HEK293T (cell line): Measurements from ENCODE around the gene TNIK.

Experiments
- CTCF ChIA-PET: fragments of 350-600 bp; formaldehyde crosslinking; extraction: SDS; loops from one replicate; lab custom pipeline; 2021; ENCODE audit warnings: antibody characterized with exemption, inconsistent platforms; lab: Yijun Ruan, JAX
- POLR2A ChIA-PET: fragments of 350-600 bp; formaldehyde crosslinking; extraction: SDS; loops from one replicate; lab custom pipeline; 2020; ENCODE audit warnings: antibody characterized with exemption, inconsistent platforms; lab: Yijun Ruan, JAX
- DNase-seq: peaks from one replicate; pipeline ENCODE4 v3.0.0; 2012; ENCODE audit warnings: mixed read lengths; ENCODE audit errors: extremely low spot score
- ARNT ChIP-seq: fragments of 450-650 bp; IDR thresholded peaks from 2 replicates; pipeline ENCODE4 v1.6.1; 2017; ENCODE audit warnings: mild to moderate bottlenecking
- BHLHE40 ChIP-seq: fragments of 450-650 bp; IDR thresholded peaks from 2 replicates; pipeline ENCODE4 v1.6.1; 2016; ENCODE audit warnings: mild to moderate bottlenecking, moderate library complexity, borderline replicate concordance
- CTBP1 ChIP-seq: fragments of 450-650 bp; IDR thresholded peaks from 2 replicates; pipeline ENCODE4 v1.6.1; 2016; ENCODE audit warnings: borderline replicate concordance
- ELF4 ChIP-seq: fragments of 450-650 bp; IDR thresholded peaks from 2 replicates; pipeline ENCODE4 v1.6.1; 2017; ENCODE audit warnings: antibody characterized with exemption
- FOXA1 ChIP-seq: fragments of 450-650 bp; IDR thresholded peaks from 2 replicates; pipeline ENCODE4 v1.6.1; 2016; ENCODE audit warnings: mild to moderate bottlenecking
- FOXK2 ChIP-seq: fragments of 450-650 bp; IDR thresholded peaks from 2 replicates; pipeline ENCODE4 v1.6.1; 2016; ENCODE audit warnings: mild to moderate bottlenecking
- FOXM1 ChIP-seq: fragments of 450-650 bp; IDR thresholded peaks from 2 replicates; pipeline ENCODE4 v1.6.1; 2017; ENCODE audit warnings: mild to moderate bottlenecking, borderline replicate concordance
- HDGF ChIP-seq: fragments of 450-650 bp; IDR thresholded peaks from 2 replicates; pipeline ENCODE4 v1.6.1; 2017; ENCODE audit warnings: antibody characterized with exemption, borderline replicate concordance
- L3MBTL2 ChIP-seq: fragments of 450-650 bp; conservative IDR thresholded peaks from 2 replicates; pipeline ENCODE4 v1.6.1; 2016; ENCODE audit warnings: mild to moderate bottlenecking
- LEF1 ChIP-seq: fragments of 450-650 bp; IDR thresholded peaks from 2 replicates; pipeline ENCODE4 v1.6.1; 2017; ENCODE audit warnings: mild to moderate bottlenecking, borderline replicate concordance
- NFRKB ChIP-seq: fragments of 450-650 bp; IDR thresholded peaks from 2 replicates; pipeline ENCODE4 v1.6.1; 2016; ENCODE audit warnings: mild to moderate bottlenecking, moderate library complexity
- PKNOX1 ChIP-seq: fragments of 450-650 bp; IDR thresholded peaks from 2 replicates; pipeline ENCODE4 v1.6.1; 2016
- SP1 ChIP-seq: fragments of 450-650 bp; IDR thresholded peaks from 2 replicates; pipeline ENCODE4 v1.6.1; 2017
- SUZ12 ChIP-seq: fragments of 450-650 bp; IDR thresholded peaks from 2 replicates; pipeline ENCODE4 v1.6.1; 2016; ENCODE audit warnings: mild to moderate bottlenecking
- TARDBP ChIP-seq: fragments of 450-650 bp; IDR thresholded peaks from 2 replicates; pipeline ENCODE4 v1.6.1; 2016
- ZNF384 ChIP-seq: fragments of 450-650 bp; IDR thresholded peaks from 2 replicates; pipeline ENCODE4 v1.6.1; 2016

The TNIK gene

DNA sequence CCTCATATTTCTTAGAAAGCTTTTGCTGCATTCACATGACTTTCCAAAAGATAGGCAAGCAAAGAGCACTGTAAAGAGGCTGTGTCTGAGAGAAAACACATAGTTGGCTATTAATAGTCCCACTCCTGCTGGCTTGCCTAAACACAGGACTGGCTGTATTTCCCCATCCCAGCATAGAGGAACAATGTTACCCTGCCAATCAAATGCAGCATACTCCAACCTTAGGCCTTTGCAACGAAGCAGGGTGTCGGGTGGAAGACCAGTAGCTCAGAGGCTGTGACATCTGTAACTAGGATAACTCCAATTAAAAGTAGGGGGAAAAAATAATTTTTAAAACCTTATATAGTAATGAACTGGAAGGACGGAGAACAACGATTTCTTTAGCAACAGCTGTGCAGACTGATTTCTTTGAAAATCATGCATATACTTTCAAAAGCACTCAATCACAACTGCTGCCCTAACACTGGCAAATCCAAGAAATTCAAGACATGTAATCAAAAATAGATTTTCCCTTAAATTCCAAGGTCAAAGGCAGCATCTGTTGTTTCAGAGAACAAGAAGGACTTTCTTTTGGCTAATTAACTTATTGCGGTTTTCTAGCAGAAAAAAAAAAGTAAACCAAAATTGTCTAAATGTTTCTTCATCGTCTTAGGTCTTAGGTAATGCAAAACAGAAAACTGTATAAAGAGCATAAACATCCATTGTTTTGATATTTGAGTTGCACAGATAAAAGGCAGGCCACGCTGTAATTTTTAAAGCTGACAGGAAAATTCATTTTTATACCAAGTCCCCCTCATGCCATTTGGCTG is 139.3 kb downstream of the TNIK start:
- POLR2A ChIA-PET: no interaction called here
- CTCF ChIA-PET: no interaction called here
- TF ChIP-seq BHLHE40 (no peak), PKNOX1 (peak; percentile 91), HDGF (no peak)
- peak; percentile 12 for DNase-seq

DNA sequence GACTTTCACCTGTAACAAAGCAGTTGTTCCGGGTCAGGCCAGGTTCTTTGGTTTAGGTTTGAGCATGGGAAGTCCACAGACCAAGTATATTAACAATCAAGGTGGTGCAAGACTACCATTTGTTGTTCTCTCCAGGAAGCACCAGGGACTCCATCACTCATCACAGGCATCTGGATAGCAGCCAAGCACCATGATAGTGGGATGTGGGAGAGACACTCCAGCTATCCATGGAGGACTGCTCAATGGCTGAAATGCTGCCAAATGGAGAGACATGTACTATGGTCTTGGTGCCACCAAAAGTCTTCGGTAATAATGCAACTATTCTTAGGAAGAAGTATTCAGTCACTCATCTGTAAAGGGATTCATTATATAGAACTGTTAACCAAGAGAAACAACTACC is 143.0 kb downstream of the TNIK start:
- POLR2A ChIA-PET: no interaction called here
- CTCF ChIA-PET: no interaction called here

GRCh38 chr3:171315919-171316318 is 144.3 kb downstream of the TNIK start:
- no peak for DNase-seq
- CTCF ChIA-PET: no interaction called here
- POLR2A ChIA-PET: no interaction called here
- TF ChIP-seq PKNOX1 (no peak), SP1 (no peak), ELF4 (no peak), FOXK2 (no peak), TARDBP (no peak)

More for the DNA sequence above, 143.0 kb downstream of the TNIK start:
- DNase-seq: no peak
- no peak for TF ChIP-seq ARNT

GRCh38 chr3:171315101-171315500 is 145.1 kb downstream of the TNIK start:
- ChIA-PET CTCF (no interaction called here), POLR2A (no interaction called here)
- DNase-seq: no peak
- TF ChIP-seq PKNOX1: no peak
- TF ChIP-seq SP1: no peak
- TF ChIP-seq FOXK2: no peak
- no peak for TF ChIP-seq L3MBTL2
- no peak for TF ChIP-seq LEF1
- TF ChIP-seq FOXA1: no peak
- TF ChIP-seq TARDBP: no peak
- TF ChIP-seq ELF4: no peak
- no peak for TF ChIP-seq SUZ12
- TF ChIP-seq BHLHE40: no peak
- no peak for TF ChIP-seq HDGF
- TF ChIP-seq FOXM1: no peak
- no peak for TF ChIP-seq ARNT
- TF ChIP-seq ZNF384: no peak
- TF ChIP-seq NFRKB: no peak
- TF ChIP-seq CTBP1: no peak

DNA sequence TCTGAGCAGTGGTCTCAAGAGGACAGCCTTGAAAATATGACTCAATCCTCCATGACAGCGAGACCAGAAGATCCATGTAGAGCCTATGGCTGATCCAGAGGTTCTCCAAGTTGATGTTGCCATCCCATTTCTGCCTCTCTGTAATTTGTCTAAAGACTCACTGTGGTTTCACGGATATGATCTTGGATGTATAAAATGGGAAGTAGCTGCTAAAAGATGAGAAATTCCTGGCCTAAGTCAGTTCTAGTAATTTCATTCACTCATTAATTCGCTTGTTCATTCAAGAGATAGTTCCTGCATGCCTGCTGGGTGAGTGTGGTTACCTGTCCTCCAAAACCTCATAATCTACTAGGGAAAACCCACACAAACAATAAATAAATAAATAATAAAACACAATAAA is 145.9 kb downstream of the TNIK start:
- POLR2A ChIA-PET: no interaction called here
- no peak for DNase-seq
- no peak for TF ChIP-seq HDGF
- TF ChIP-seq L3MBTL2: no peak
- no peak for TF ChIP-seq ARNT
- CTCF ChIA-PET: no interaction called here

- ChIA-PET CTCF (no interaction called here), POLR2A (no interaction called here)
- no peak for TF ChIP-seq L3MBTL2
- no peak for TF ChIP-seq HDGF
- DNase-seq: no peak
Measured at GRCh38 chr3:171313702-171314101, 146.5 kb downstream of the TNIK start.

GRCh38 chr3:171312741-171313140 is 147.5 kb downstream of the TNIK start:
- ChIA-PET CTCF (no interaction called here), POLR2A (no interaction called here)
- DNase-seq: no peak
- TF ChIP-seq FOXK2: no peak
- TF ChIP-seq L3MBTL2: no peak
- TF ChIP-seq FOXM1: no peak
- TF ChIP-seq BHLHE40: no peak
- TF ChIP-seq SUZ12: no peak
- no peak for TF ChIP-seq SP1
- TF ChIP-seq TARDBP: no peak
- TF ChIP-seq CTBP1: no peak
- TF ChIP-seq HDGF: no peak
- TF ChIP-seq ZNF384: no peak
- no peak for TF ChIP-seq PKNOX1
- TF ChIP-seq ARNT: no peak
- TF ChIP-seq NFRKB: no peak
- TF ChIP-seq LEF1: no peak
- TF ChIP-seq ELF4: no peak
- TF ChIP-seq FOXA1: no peak
